ENCODE measurements around the gene EMP1. TPM values are rescaled to one million over a fixed set of nuclear protein-coding genes. Genes with fewer than 3 reads are reported as not detected.

The EMP1 gene
- total and polyA plus RNA-seq, 2 of the 13 experiments (the other 11 are each of a cell fraction or from before 2014, with no cell fraction given): 0.13 to 0.61 TPM

DNA sequence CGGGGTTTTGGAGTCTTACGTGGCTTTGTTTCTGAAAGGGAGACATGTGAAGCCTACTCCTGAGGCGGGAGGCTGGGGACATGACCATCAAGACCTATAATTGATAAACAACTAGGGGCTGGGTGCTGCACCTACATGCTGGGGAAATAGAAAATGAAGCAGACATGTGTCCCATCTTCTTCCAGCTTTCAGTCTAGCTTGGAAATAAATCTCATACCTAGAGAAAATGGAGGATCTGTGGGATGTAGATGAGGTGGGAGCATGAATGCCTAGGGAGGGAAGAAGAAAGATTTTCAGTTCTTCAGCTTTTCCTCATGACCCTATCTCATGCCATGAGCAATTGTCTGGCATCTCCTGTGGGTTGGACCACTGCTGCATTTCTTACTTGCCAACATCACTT, 22.1 kb downstream of the EMP1 start:
- TF ChIP-seq NCOA2 (CRISPR knock-in tag; IDR thresholded peaks at IDR 0.05) (no peak), AKAP8 (CRISPR knock-in tag; IDR thresholded peaks at IDR 0.05) (no peak), ZNF883 (CRISPR knock-in tag; IDR thresholded peaks at IDR 0.05; ENCODE audit: not compliant biosample characterization) (no peak), AGO1 (IDR thresholded peaks at IDR 0.05; ENCODE audit: low read depth, low read length, poor library complexity, severe bottlenecking) (no peak), ZNF879 (CRISPR knock-in tag; IDR thresholded peaks at IDR 0.05) (no peak), KLF11 (CRISPR knock-in tag; IDR thresholded peaks at IDR 0.05) (no peak), SMARCC2 (IDR thresholded peaks at IDR 0.05) (no peak), ZFP41 (CRISPR knock-in tag; IDR thresholded peaks at IDR 0.05; ENCODE audit: borderline replicate concordance) (no peak), MZF1 (CRISPR knock-in tag; IDR thresholded peaks at IDR 0.05; ENCODE audit: borderline replicate concordance) (no peak), BRCA1 (CRISPR knock-in tag; IDR thresholded peaks at IDR 0.05) (no peak), ISL2 (CRISPR knock-in tag; IDR thresholded peaks at IDR 0.05) (no peak), ZNF569 (CRISPR knock-in tag; IDR thresholded peaks at IDR 0.05; ENCODE audit: borderline replicate concordance) (no peak), HNRNPUL1 (IDR thresholded peaks at IDR 0.05; ENCODE audit: low read depth, low read length) (no peak), ATF7-NPFF (CRISPR knock-in tag; IDR thresholded peaks at IDR 0.05; ENCODE audit: low read depth) (no peak), EHMT2 (IDR thresholded peaks at IDR 0.05; ENCODE audit: borderline replicate concordance, low read depth, low read length) (no peak)
- TF ChIP-seq, protein P1, sequence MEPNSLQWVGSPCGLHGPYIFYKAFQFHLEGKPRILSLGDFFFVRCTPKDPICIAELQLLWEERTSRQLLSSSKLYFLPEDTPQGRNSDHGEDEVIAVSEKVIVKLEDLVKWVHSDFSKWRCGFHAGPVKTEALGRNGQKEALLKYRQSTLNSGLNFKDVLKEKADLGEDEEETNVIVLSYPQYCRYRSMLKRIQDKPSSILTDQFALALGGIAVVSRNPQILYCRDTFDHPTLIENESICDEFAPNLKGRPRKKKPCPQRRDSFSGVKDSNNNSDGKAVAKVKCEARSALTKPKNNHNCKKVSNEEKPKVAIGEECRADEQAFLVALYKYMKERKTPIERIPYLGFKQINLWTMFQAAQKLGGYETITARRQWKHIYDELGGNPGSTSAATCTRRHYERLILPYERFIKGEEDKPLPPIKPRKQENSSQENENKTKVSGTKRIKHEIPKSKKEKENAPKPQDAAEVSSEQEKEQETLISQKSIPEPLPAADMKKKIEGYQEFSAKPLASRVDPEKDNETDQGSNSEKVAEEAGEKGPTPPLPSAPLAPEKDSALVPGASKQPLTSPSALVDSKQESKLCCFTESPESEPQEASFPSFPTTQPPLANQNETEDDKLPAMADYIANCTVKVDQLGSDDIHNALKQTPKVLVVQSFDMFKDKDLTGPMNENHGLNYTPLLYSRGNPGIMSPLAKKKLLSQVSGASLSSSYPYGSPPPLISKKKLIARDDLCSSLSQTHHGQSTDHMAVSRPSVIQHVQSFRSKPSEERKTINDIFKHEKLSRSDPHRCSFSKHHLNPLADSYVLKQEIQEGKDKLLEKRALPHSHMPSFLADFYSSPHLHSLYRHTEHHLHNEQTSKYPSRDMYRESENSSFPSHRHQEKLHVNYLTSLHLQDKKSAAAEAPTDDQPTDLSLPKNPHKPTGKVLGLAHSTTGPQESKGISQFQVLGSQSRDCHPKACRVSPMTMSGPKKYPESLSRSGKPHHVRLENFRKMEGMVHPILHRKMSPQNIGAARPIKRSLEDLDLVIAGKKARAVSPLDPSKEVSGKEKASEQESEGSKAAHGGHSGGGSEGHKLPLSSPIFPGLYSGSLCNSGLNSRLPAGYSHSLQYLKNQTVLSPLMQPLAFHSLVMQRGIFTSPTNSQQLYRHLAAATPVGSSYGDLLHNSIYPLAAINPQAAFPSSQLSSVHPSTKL (CRISPR knock-in tag; IDR thresholded peaks at IDR 0.05): no peak
- TF ChIP-seq, protein P2, sequence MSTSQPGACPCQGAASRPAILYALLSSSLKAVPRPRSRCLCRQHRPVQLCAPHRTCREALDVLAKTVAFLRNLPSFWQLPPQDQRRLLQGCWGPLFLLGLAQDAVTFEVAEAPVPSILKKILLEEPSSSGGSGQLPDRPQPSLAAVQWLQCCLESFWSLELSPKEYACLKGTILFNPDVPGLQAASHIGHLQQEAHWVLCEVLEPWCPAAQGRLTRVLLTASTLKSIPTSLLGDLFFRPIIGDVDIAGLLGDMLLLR (CRISPR knock-in tag; IDR thresholded peaks at IDR 0.05): no peak
- TF ChIP-seq, protein P3, sequence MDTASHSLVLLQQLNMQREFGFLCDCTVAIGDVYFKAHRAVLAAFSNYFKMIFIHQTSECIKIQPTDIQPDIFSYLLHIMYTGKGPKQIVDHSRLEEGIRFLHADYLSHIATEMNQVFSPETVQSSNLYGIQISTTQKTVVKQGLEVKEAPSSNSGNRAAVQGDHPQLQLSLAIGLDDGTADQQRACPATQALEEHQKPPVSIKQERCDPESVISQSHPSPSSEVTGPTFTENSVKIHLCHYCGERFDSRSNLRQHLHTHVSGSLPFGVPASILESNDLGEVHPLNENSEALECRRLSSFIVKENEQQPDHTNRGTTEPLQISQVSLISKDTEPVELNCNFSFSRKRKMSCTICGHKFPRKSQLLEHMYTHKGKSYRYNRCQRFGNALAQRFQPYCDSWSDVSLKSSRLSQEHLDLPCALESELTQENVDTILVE (CRISPR knock-in tag; IDR thresholded peaks at IDR 0.05): no peak
- POLR2A ChIA-PET: no interaction called here
- no peak overlapping the region for H3K4me2 ChIP-seq (ENCODE audit: low read depth, low read length)
- CTCF ChIA-PET (ENCODE audit: low intra/inter-chr PET ratio, low total read pairs): no interaction called here
- peaks cover 9% of the 10 kb centered on the region for H3K4me1 ChIP-seq (ENCODE audit: insufficient read depth, low read length)
- H3K4me3 ChIP-seq (replicated peaks in 1 of 3; ENCODE audit: insufficient read depth in 1 of 3, low read depth in 2 of 3, low read length in 3 of 3): no peak overlapping the region
- no peaks in the 10 kb centered on the region for H3K36me3 ChIP-seq (replicated peaks in 1 of 2; ENCODE audit: control insufficient read depth in 1 of 2, insufficient read depth in 2 of 2, low read length in 2 of 2)
- intact Hi-C loops (cut with micrococcal nuclease; ENCODE audit: unreplicated experiment): loop anchor here (10.0 kb wide), 1 partner anchor 414 kb away; no protein-coding TSS in a partner anchor
- in situ Hi-C loops (cut with HindIII; ENCODE audit: extremely low pct_ligation_motif_present, low pct_unique_long_range_greater_than_20kb): loop anchor here (25.0 kb wide), 1 partner anchor 431 kb away; the partner anchor contains the start of gene APOLD1
- no peaks in the 10 kb centered on the region for H4K20me1 ChIP-seq (ENCODE audit: insufficient read depth, low read length)
- WGBS (ENCODE audit: low lambda C conversion rate): 2% methylated on average over 3 of the region's 3 CpGs
- H3K27me3 ChIP-seq (ENCODE audit: control insufficient read depth in 1 of 2, insufficient read depth in 2 of 2, low read length in 2 of 2): peaks cover 0 to 3% of the 10 kb centered on the region in 2 experiments; a peak in 1 of 5 replicates
- no peak for FAIRE-seq
- no peaks in the 10 kb centered on the region for H3K9me3 ChIP-seq (ENCODE audit: low read length)
- no peak overlapping the region for H2AFZ ChIP-seq (ENCODE audit: low read length)
- H3K9ac ChIP-seq (ENCODE audit: insufficient read depth, low read depth, low read length): no peak overlapping the region
- H3K79me2 ChIP-seq (ENCODE audit: insufficient read depth, low read length): no peaks in the 10 kb centered on the region
- no peak for DNase-seq (ENCODE audit: low spot score)
- no TSS peak for BruUV-seq (replicated peaks)
- no peak for ATAC-seq
- no peak overlapping the region for H3K27ac ChIP-seq (ENCODE audit: extremely low read length, insufficient read depth, low read length)

Measured in HepG2 (cell line).